GM23338 (cell line): Measurements from ENCODE around the gene IQCK. TPM values are rescaled to one million over a fixed set of nuclear protein-coding genes. Genes with fewer than 3 reads are reported as not detected.
A peak's percentile ranks its signal among the peaks of the same experiment; 100 is the strongest.

Experiments
- ATAC-seq: fragments of 200-7000 bp; cut with Tn5 transposase; 3 replicates; pipeline ENCODE4 v1.9.1; 2020
- DNase-seq: peaks from one replicate; pipeline ENCODE4 v3.0.0-alpha.2; 2015; ENCODE audit warnings: low spot score
- H2AFZ ChIP-seq: fragments of 200-600 bp; sonication (generic); 2 replicates; pipeline ENCODE4 v1.8.0; 2016; ENCODE audit warnings: antibody characterized with exemption, mild to moderate bottlenecking, moderate library complexity
- H3F3A ChIP-seq: fragments of 200-600 bp; sonication (generic); replicated peaks from 2 replicates; pipeline ENCODE4 v1.8.0; 2017; ENCODE audit warnings: antibody characterized with exemption, mixed run types, low read depth
- H3K27ac ChIP-seq: fragments of 200-600 bp; sonication (generic); 2 replicates; pipeline ENCODE4 v1.6.1; 2016; ENCODE audit warnings: low read depth
- H3K27me3 ChIP-seq: fragments of 200-600 bp; sonication (generic); 2 replicates; pipeline ENCODE4 v1.8.0; 2016; ENCODE audit warnings: mild to moderate bottlenecking, mixed run types, moderate library complexity; ENCODE audit not compliant: insufficient read depth
- H3K36me3 ChIP-seq: fragments of 200-600 bp; sonication (generic); 2 replicates; pipeline ENCODE4 v1.8.0; 2016; ENCODE audit warnings: mild to moderate bottlenecking; ENCODE audit not compliant: insufficient read depth
- H3K4me1 ChIP-seq: fragments of 200-600 bp; sonication (generic); 2 replicates; pipeline ENCODE4 v1.8.0; 2016; ENCODE audit warnings: mild to moderate bottlenecking, moderate library complexity; ENCODE audit not compliant: insufficient read depth
- H3K4me2 ChIP-seq: fragments of 200-600 bp; sonication (generic); 2 replicates; pipeline ENCODE4 v1.7.1; 2017; ENCODE audit warnings: mixed run types
- H3K4me3 ChIP-seq: fragments of 200-600 bp; sonication (generic); 2 replicates; pipeline ENCODE4 v1.6.1; 2016; ENCODE audit warnings: mixed run types
- H3K79me2 ChIP-seq: fragments of 200-600 bp; sonication (generic); replicated peaks from 2 replicates; pipeline ENCODE4 v1.8.0; 2017; ENCODE audit warnings: mild to moderate bottlenecking; ENCODE audit not compliant: insufficient read depth
- H3K9me2 ChIP-seq: fragments of 200-600 bp; sonication (generic); 2 replicates; pipeline ENCODE4 v1.8.0; 2017; ENCODE audit not compliant: insufficient read depth
- H4K20me1 ChIP-seq: fragments of 200-600 bp; sonication (generic); replicated peaks from 2 replicates; pipeline ENCODE4 v1.8.0; 2017; ENCODE audit warnings: mild to moderate bottlenecking; ENCODE audit not compliant: insufficient read depth
- H3K27ac Mint-ChIP-seq: 2 replicates; pipeline ENCODE4 v1.8.0; 2020; ENCODE audit warnings: inconsistent platforms, mild to moderate bottlenecking, moderate library complexity, mixed read lengths
- H3K27me3 Mint-ChIP-seq: 3 replicates; pipeline ENCODE4 v1.8.0; 2022; ENCODE audit warnings: low read depth, mild to moderate bottlenecking, moderate library complexity, mixed read lengths, inconsistent platforms; ENCODE audit not compliant: insufficient read depth, poor library complexity
- H3K36me3 Mint-ChIP-seq: 3 replicates; pipeline ENCODE4 v1.8.0; 2021; ENCODE audit warnings: low read depth, mild to moderate bottlenecking, inconsistent platforms, moderate library complexity, mixed read lengths
- H3K4me1 Mint-ChIP-seq: 3 replicates; pipeline ENCODE4 v1.8.0; 2020; ENCODE audit warnings: mild to moderate bottlenecking, inconsistent platforms, mixed read lengths
- H3K4me3 Mint-ChIP-seq: 3 replicates; pipeline ENCODE4 v1.8.0; 2021; ENCODE audit warnings: moderate library complexity, mild to moderate bottlenecking, inconsistent platforms, mixed read lengths
- H3K9me3 Mint-ChIP-seq: 3 replicates; pipeline ENCODE4 v1.8.0; 2020; ENCODE audit warnings: moderate library complexity, mild to moderate bottlenecking, inconsistent platforms, mixed read lengths
- EZH2phosphoT487 ChIP-seq: fragments of 200-600 bp; sonication (generic); IDR thresholded peaks from one replicate; pipeline ENCODE4 v1.8.1; 2018; ENCODE audit warnings: antibody characterized with exemption; ENCODE audit not compliant: unreplicated experiment
- NANOG ChIP-seq: IDR thresholded peaks from 2 replicates; pipeline ENCODE4 v1.6.1; 2016; ENCODE audit warnings: antibody characterized with exemption, borderline replicate concordance
- POLR2AphosphoS5 ChIP-seq: IDR thresholded peaks from 2 replicates; pipeline ENCODE4 v1.6.1; 2016; ENCODE audit warnings: antibody characterized with exemption, low read depth
- STAT1 ChIP-seq: IDR thresholded peaks from one replicate; pipeline ENCODE4 v1.6.1; 2016; ENCODE audit warnings: antibody characterized with exemption; ENCODE audit not compliant: unreplicated experiment
- polyA plus RNA-seq: library from polyadenylated mRNA; unstranded; fragments of >200 nt; fragmentation: Nextera tagmentation; extraction: Ambion mirVana; gene quantifications from 2 replicates; pipeline ENCODE4 v1.2.1, GENCODE V29; 2016
- total RNA-seq: library from RNA; depleted of rRNA; stranded (reverse); fragments of >200 nt; shearing (Covaris generic); gene quantifications from 2 replicates; pipeline ENCODE4 v1.2.3, GENCODE V29; 2014
- TF ChIP-seq, protein P1 (sequence below): IDR thresholded peaks from 2 replicates; pipeline ENCODE4 v1.6.1; 2016; ENCODE audit warnings: antibody characterized with exemption
- TF ChIP-seq, protein P2 (sequence below): IDR thresholded peaks from one replicate; pipeline ENCODE4 v1.6.1; 2018; ENCODE audit warnings: antibody characterized with exemption; ENCODE audit not compliant: unreplicated experiment

IQCK gene
- total and polyA plus RNA-seq, 2 experiments from 2014 or later: 7.6 to 10.0 TPM

DNA sequence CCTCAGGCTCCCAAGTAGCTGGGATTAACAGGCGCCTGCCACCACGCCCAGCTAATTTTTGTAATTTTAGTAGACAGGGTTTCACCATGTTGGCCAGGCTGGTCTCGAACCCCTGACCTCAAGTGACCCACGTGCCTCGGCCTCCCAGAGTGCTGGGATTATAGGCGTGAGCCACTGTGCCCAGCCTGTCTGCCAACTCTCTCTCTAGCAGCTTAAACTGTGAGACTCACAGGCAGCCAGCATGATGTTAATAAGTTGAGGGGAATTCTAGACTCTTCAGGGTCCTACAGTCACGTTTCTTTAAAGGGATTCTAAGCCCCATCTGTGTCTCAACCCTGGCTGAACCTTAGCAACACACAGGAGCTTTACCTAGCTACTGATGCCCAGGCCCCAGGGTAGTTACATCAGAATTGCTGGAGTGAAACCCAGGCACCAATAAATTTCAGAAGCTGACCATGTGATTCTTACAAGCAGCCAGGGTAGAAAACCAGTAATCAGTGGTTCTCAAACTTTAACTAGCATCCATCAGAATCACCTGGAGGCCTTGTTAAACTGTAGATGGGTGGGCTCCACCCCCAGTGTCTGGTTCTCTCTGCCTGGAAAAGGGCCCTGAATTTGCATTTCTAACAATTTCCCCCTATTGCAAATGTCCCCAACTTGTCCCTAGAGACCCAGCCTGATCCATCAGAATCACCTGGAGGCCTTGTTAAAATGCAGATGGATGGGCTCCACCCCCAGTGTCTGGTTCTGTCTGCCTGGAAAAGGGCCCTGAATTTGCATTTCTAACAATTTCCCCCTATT, 135.9 kb downstream of the IQCK start:
- H3K4me1 Mint-ChIP-seq: peaks cover 79% of the 10 kb centered on the region

DNA sequence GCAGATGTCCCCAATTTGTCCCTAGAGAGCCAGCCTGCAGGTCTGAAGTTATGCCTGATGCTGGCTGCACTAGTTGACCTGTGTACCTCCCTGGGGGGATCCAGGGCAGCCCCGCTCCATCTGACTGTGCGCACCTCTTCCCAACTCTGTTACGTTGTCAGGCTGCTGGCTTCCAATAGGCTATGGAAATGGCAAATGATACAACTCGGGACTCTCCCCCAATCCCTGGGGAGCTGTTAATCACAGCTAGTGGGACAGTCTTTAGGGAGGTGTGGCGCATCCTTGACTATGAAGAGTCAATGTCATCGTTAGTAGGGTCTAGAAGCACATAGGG, 136.4 kb downstream of the IQCK start:
- peak overlapping the region; percentile 36; the same call in 1 of the 3 replicates for H3K4me3 Mint-ChIP-seq
- H2AFZ ChIP-seq: no peak overlapping the region
- peaks cover 13% of the 10 kb centered on the region; the same call in 1 of the 2 replicates for H3F3A ChIP-seq
- 0 out of 2 replicates have a peak, but pooled peaks cover 7% of the 10 kb centered on the region for H3K36me3 ChIP-seq
- no peaks in the 10 kb centered on the region; the same call in 2 of the 3 replicates for H3K9me3 Mint-ChIP-seq
- H3K9me2 ChIP-seq: no peaks in the 10 kb centered on the region
- peak overlapping the region; percentile 86; the same call in 1 of the 2 replicates for H3K27ac ChIP-seq
- H3K36me3 Mint-ChIP-seq: peaks cover 41% of the 10 kb centered on the region
- peaks cover 79% of the 10 kb centered on the region for H3K4me1 ChIP-seq
- H4K20me1 ChIP-seq: no peaks in the 10 kb centered on the region
- H3K27ac Mint-ChIP-seq: peak overlapping the region; percentile 67; the same call in 1 of the 2 replicates
- peaks cover 9% of the 10 kb centered on the region; the same call in 1 of the 2 replicates for H3K79me2 ChIP-seq
- peaks cover 85% of the 10 kb centered on the region for H3K4me1 Mint-ChIP-seq
- DNase-seq (peak; percentile 47), ATAC-seq (peak; percentile 60)
- peak overlapping the region; percentile 58 for H3K4me2 ChIP-seq
- no peak for TF ChIP-seq POLR2AphosphoS5
- peak overlapping the region; percentile 27; the same call in 1 of the 2 replicates for H3K4me3 ChIP-seq
- H3K27me3 ChIP-seq: no peaks in the 10 kb centered on the region
- peaks cover 14% of the 10 kb centered on the region for H3K27me3 Mint-ChIP-seq

More for the DNA sequence above, 135.9 kb downstream of the IQCK start:
- Histone ChIP-seq H3K4me1 (peaks cover 74% of the 10 kb centered on the region), H3K27me3 (no peaks in the 10 kb centered on the region), H4K20me1 (no peaks in the 10 kb centered on the region), H2AFZ (no peak overlapping the region), H3K9me2 (no peaks in the 10 kb centered on the region), H3F3A (0 out of 2 replicates have a peak, but pooled peaks cover 10% of the 10 kb centered on the region), H3K4me3 (peak overlapping the region; percentile 27; the same call in 1 of the 2 replicates), H3K27ac (peak overlapping the region; percentile 86; the same call in 1 of the 2 replicates), H3K36me3 (0 out of 2 replicates have a peak, but pooled peaks cover 2% of the 10 kb centered on the region), H3K79me2 (peaks cover 4% of the 10 kb centered on the region; the same call in 1 of the 2 replicates), H3K4me2 (peak overlapping the region; percentile 58)
- ATAC-seq (peak; percentile 27), DNase-seq (peak; percentile 47)
- H3K9me3 Mint-ChIP-seq: no peaks in the 10 kb centered on the region; the same call in 2 of the 3 replicates
- TF ChIP-seq EZH2phosphoT487 (no peak), NANOG (0 out of 2 replicates have a peak, but pooled peaks have one; percentile 33)
- peak overlapping the region; percentile 67; the same call in 1 of the 2 replicates for H3K27ac Mint-ChIP-seq
- H3K27me3 Mint-ChIP-seq: peaks cover 14% of the 10 kb centered on the region
- H3K36me3 Mint-ChIP-seq: peaks cover 35% of the 10 kb centered on the region
- H3K4me3 Mint-ChIP-seq: peak overlapping the region; percentile 36; the same call in 1 of the 3 replicates

- Histone ChIP-seq H3K27ac (no peak overlapping the region; the same call in 1 of the 2 replicates), H3K9me2 (no peaks in the 10 kb centered on the region), H3K4me2 (no peak overlapping the region), H3F3A (peaks cover 22% of the 10 kb centered on the region), H2AFZ (no peak overlapping the region), H3K36me3 (0 out of 2 replicates have a peak, but pooled peaks cover 7% of the 10 kb centered on the region), H3K4me1 (peaks cover 86% of the 10 kb centered on the region), H4K20me1 (no peaks in the 10 kb centered on the region), H3K4me3 (no peak overlapping the region), H3K27me3 (no peaks in the 10 kb centered on the region), H3K79me2 (peaks cover 9% of the 10 kb centered on the region; the same call in 1 of the 2 replicates)
- ATAC-seq: no peak
- peaks cover 14% of the 10 kb centered on the region for H3K27me3 Mint-ChIP-seq
- peaks cover 52% of the 10 kb centered on the region for H3K36me3 Mint-ChIP-seq
- H3K4me1 Mint-ChIP-seq: peaks cover 89% of the 10 kb centered on the region
- no peak overlapping the region for H3K4me3 Mint-ChIP-seq
- no peak for TF ChIP-seq STAT1
- TF ChIP-seq, protein P1, sequence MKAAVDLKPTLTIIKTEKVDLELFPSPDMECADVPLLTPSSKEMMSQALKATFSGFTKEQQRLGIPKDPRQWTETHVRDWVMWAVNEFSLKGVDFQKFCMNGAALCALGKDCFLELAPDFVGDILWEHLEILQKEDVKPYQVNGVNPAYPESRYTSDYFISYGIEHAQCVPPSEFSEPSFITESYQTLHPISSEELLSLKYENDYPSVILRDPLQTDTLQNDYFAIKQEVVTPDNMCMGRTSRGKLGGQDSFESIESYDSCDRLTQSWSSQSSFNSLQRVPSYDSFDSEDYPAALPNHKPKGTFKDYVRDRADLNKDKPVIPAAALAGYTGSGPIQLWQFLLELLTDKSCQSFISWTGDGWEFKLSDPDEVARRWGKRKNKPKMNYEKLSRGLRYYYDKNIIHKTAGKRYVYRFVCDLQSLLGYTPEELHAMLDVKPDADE: no peak
- TF ChIP-seq, protein P2, sequence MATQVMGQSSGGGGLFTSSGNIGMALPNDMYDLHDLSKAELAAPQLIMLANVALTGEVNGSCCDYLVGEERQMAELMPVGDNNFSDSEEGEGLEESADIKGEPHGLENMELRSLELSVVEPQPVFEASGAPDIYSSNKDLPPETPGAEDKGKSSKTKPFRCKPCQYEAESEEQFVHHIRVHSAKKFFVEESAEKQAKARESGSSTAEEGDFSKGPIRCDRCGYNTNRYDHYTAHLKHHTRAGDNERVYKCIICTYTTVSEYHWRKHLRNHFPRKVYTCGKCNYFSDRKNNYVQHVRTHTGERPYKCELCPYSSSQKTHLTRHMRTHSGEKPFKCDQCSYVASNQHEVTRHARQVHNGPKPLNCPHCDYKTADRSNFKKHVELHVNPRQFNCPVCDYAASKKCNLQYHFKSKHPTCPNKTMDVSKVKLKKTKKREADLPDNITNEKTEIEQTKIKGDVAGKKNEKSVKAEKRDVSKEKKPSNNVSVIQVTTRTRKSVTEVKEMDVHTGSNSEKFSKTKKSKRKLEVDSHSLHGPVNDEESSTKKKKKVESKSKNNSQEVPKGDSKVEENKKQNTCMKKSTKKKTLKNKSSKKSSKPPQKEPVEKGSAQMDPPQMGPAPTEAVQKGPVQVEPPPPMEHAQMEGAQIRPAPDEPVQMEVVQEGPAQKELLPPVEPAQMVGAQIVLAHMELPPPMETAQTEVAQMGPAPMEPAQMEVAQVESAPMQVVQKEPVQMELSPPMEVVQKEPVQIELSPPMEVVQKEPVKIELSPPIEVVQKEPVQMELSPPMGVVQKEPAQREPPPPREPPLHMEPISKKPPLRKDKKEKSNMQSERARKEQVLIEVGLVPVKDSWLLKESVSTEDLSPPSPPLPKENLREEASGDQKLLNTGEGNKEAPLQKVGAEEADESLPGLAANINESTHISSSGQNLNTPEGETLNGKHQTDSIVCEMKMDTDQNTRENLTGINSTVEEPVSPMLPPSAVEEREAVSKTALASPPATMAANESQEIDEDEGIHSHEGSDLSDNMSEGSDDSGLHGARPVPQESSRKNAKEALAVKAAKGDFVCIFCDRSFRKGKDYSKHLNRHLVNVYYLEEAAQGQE: no peak
- no peaks in the 10 kb centered on the region; the same call in 2 of the 3 replicates for H3K9me3 Mint-ChIP-seq
- H3K27ac Mint-ChIP-seq: peak overlapping the region; percentile 57; the same call in 1 of the 2 replicates
- DNase-seq: no peak
These were observed 138.0 kb downstream of the IQCK start for GRCh38 chr16:19856120-19856519.
